SK-N-SH (cell line): Measurements from ENCODE around the gene CRIP2.

Experiments used
- CTCF ChIP-seq: fragments of 200-600 bp; sonication (generic); IDR thresholded peaks from 2 replicates; pipeline ENCODE4 v1.6.1; 2017; ENCODE audit warnings: antibody characterized with exemption, mild to moderate bottlenecking, moderate library complexity
- EP300 ChIP-seq, 2 experiments: IDR thresholded peaks; 2 replicates each; pipeline versions ENCODE4 v1.4.0 to v1.6.1; 2012; ENCODE audit warnings: borderline replicate concordance in 1 of 2, low read depth in 1 of 2, low read length in 1 of 2
- TAF1 ChIP-seq: IDR thresholded peaks from 2 replicates; pipeline ENCODE4 v1.6.1; 2012; ENCODE audit warnings: low read depth, mild to moderate bottlenecking, low read length, moderate library complexity, borderline replicate concordance
- TCF12 ChIP-seq: IDR thresholded peaks from 2 replicates; pipeline ENCODE4 v1.4.0; 2012
- TEAD4 ChIP-seq: IDR thresholded peaks from 2 replicates; pipeline ENCODE4 v1.4.0; 2012; ENCODE audit warnings: mild to moderate bottlenecking, borderline replicate concordance; ENCODE audit not compliant: insufficient read depth
- ZBTB33 ChIP-seq: IDR thresholded peaks from 2 replicates; pipeline ENCODE4 v1.4.0; 2012; ENCODE audit warnings: low read depth, borderline replicate concordance

- no peak for TF ChIP-seq TCF12
- no peak for TF ChIP-seq TAF1
- TF ChIP-seq CTCF, result no peak
- TF ChIP-seq EP300 (IDR thresholded peaks at IDR 0.05; ENCODE audit: borderline replicate concordance in 1 of 2, low read depth in 1 of 2, low read length in 1 of 2), result no peak
- TF ChIP-seq TEAD4, result no peak
- TF ChIP-seq ZBTB33, result no peak
These were observed 4.9 kb upstream of the CRIP2 start for GRCh38 chr14:105469456-105470349.
